B cell (primary cell): Measurements from ENCODE around the gene DCLK1. TPM values are rescaled to one million over a fixed set of nuclear protein-coding genes. Genes with fewer than 3 reads are reported as not detected.

ENCODE experiments used
- ATAC-seq: fragments of 200-7000 bp; cut with Tn5 transposase; one replicate; pipeline ENCODE4 v1.10.0; 2021; ENCODE audit warnings: low read depth, mild to moderate bottlenecking, moderate number of reproducible peaks, moderate library complexity
- CTCF ChIA-PET: fragments of 350-600 bp; sonication (Branson Sonifier 250); formaldehyde crosslinking; loops from one replicate; lab custom pipeline; 2021; ENCODE audit warnings: antibody characterized with exemption, inconsistent platforms; lab: Charles Lee
- POLR2A ChIA-PET: fragments of 350-600 bp; sonication (Branson Sonifier 250); formaldehyde crosslinking; loops from one replicate; lab custom pipeline; 2021; ENCODE audit warnings: antibody characterized with exemption; lab: Charles Lee
- DNase-seq: peaks from one replicate; pipeline ENCODE4 v3.0.0; 2013
- H2AFZ ChIP-seq: 2 replicates; pipeline ENCODE4 v1.6.1; 2012; ENCODE audit warnings: mild to moderate bottlenecking, low read depth, low read length; ENCODE audit not compliant: insufficient read depth, poor library complexity, severe bottlenecking
- H3K27ac ChIP-seq, 2 donors: 1 replicate in 1 of 2; 2 replicates in 1 of 2; pipeline ENCODE4 v1.5.1; 2012 to 2013; ENCODE audit warnings: low read length in 2 of 2, mild to moderate bottlenecking in 2 of 2, moderate library complexity in 1 of 2
- H3K27me3 ChIP-seq, 4 experiments: fragments of 200-600 bp in 1 of 4; sonication (generic) in 1 of 4; replicated peaks in 1 of 4; 1 replicate in 2 of 4; 2 replicates in 2 of 4; pipeline versions ENCODE4 v1.6.1 to v1.7.0; 2013 to 2016; ENCODE audit warnings: low read length in 3 of 4, mild to moderate bottlenecking in 2 of 4, mixed read lengths in 1 of 4, moderate library complexity in 1 of 4; ENCODE audit not compliant: insufficient read depth in 4 of 4, control insufficient read depth in 3 of 4; ENCODE audit errors: control extremely low read depth in 1 of 4
- H3K36me3 ChIP-seq, 2 experiments: replicated peaks in 1 of 2; 1 replicate in 1 of 2; 2 replicates in 1 of 2; pipeline versions ENCODE4 v1.6.1 to v1.7.1; 2013; ENCODE audit warnings: low read length in 1 of 2; ENCODE audit not compliant: insufficient read depth in 2 of 2, control insufficient read depth in 1 of 2; ENCODE audit errors: control extremely low read depth in 1 of 2, extremely low read depth in 1 of 2
- H3K4me1 ChIP-seq, 2 donors: fragments of 200-600 bp in 1 of 2; sonication (generic) in 1 of 2; 1 replicate in 1 of 2; 2 replicates in 1 of 2; pipeline versions ENCODE4 v1.5.1 to v1.6.1; 2013 to 2017; ENCODE audit warnings: low read length in 2 of 2; ENCODE audit not compliant: control insufficient read depth in 2 of 2, insufficient read depth in 2 of 2
- H3K4me2 ChIP-seq: replicated peaks from 2 replicates; pipeline ENCODE3; 2012; ENCODE audit warnings: mild to moderate bottlenecking, low read depth, low read length; ENCODE audit not compliant: poor library complexity, severe bottlenecking
- H3K4me3 ChIP-seq, 5 experiments: fragments of 200-600 bp in 1 of 5; sonication (generic) in 1 of 5; 1 replicate in 3 of 5; 2 replicates in 2 of 5; pipeline versions ENCODE4 v1.5.1 to v1.7.0; 2011 to 2016; ENCODE audit warnings: low read length in 4 of 5, mild to moderate bottlenecking in 4 of 5, low read depth in 2 of 5, control low read depth in 1 of 5, moderate library complexity in 1 of 5; ENCODE audit not compliant: insufficient read depth in 1 of 5; ENCODE audit errors: control extremely low read depth in 1 of 5, extremely low read depth in 1 of 5
- H3K79me2 ChIP-seq: fragments of 200-600 bp; sonication (generic); one replicate; pipeline ENCODE4 v1.6.0; 2016; ENCODE audit warnings: low read length; ENCODE audit not compliant: control insufficient read depth, insufficient read depth
- H3K9ac ChIP-seq: fragments of 200-600 bp; sonication (generic); 2 replicates; pipeline ENCODE4 v1.6.1; 2017; ENCODE audit warnings: mild to moderate bottlenecking, low read length, moderate library complexity
- H3K9me3 ChIP-seq, 3 donors: one replicate each; pipeline versions ENCODE4 v1.6.1 to v1.7.1; 2013; ENCODE audit warnings: low read length in 2 of 3; ENCODE audit not compliant: control insufficient read depth in 2 of 3, insufficient read depth in 1 of 3; ENCODE audit errors: control extremely low read depth in 1 of 3
- H4K20me1 ChIP-seq: 2 replicates; pipeline ENCODE4 v1.6.0; 2012; ENCODE audit warnings: mild to moderate bottlenecking, low read length; ENCODE audit not compliant: insufficient read depth, control insufficient read depth, poor library complexity, severe bottlenecking
- H3K27ac Mint-ChIP-seq: one replicate; pipeline ENCODE4 v1.8.0; 2021; ENCODE audit warnings: mixed read lengths
- H3K27me3 Mint-ChIP-seq: one replicate; pipeline ENCODE4 v1.8.0; 2021; ENCODE audit warnings: mixed read lengths
- H3K4me1 Mint-ChIP-seq: one replicate; pipeline ENCODE4 v1.8.0; 2021; ENCODE audit warnings: mixed read lengths
- H3K4me3 Mint-ChIP-seq: one replicate; pipeline ENCODE4 v1.8.0; 2021; ENCODE audit warnings: mixed read lengths
- H3K9me3 Mint-ChIP-seq: one replicate; pipeline ENCODE4 v1.8.0; 2022; ENCODE audit warnings: mixed read lengths; ENCODE audit not compliant: insufficient read depth
- EZH2 ChIP-seq: IDR thresholded peaks from 2 replicates; pipeline ENCODE4 v1.6.1; 2012; ENCODE audit warnings: borderline replicate concordance, low read depth, mild to moderate bottlenecking, moderate library complexity, low read length; ENCODE audit not compliant: insufficient read depth, poor library complexity, severe bottlenecking
- WGBS: methylation state at CpG from one replicate; pipeline ENCODE4 v1.1.5; 2013; ENCODE audit warnings: missing lambda C conversion rate; ENCODE audit not compliant: insufficient coverage; 5-methylcytosine and 5-hydroxymethylcytosine counted together
- intact Hi-C: fragments of 100-400 bp; cut with micrococcal nuclease; formaldehyde crosslinking; loops from one replicate; pipeline ENCODE4 v1.10.0; 2022
- polyA plus RNA-seq: library from polyadenylated mRNA; depleted of rRNA; stranded (reverse); fragments of >200 nt; gene quantifications from 2 replicates; pipeline ENCODE4 v1.2.3, GENCODE V29; 2012
- total RNA-seq, 2 donors: library from RNA; stranded (reverse); fragments of 120-200 nt in 1 of 2; gene quantifications; 1 replicate in 1 of 2; 2 replicates in 1 of 2; pipeline versions ENCODE4 v1.2.3 to v1.2.4, GENCODE V29; 2013 to 2022
- TF ChIP-seq, protein P1 (sequence below): fragments of 200-600 bp; IDR thresholded peaks from one replicate; pipeline ENCODE4 v1.8.0; 2022; ENCODE audit warnings: antibody characterized with exemption, mild to moderate bottlenecking

DCLK1 gene
- total and polyA plus RNA-seq, 2 donors (not counting 1 experiment from before 2014, with no cell fraction given) = not detected

DNA sequence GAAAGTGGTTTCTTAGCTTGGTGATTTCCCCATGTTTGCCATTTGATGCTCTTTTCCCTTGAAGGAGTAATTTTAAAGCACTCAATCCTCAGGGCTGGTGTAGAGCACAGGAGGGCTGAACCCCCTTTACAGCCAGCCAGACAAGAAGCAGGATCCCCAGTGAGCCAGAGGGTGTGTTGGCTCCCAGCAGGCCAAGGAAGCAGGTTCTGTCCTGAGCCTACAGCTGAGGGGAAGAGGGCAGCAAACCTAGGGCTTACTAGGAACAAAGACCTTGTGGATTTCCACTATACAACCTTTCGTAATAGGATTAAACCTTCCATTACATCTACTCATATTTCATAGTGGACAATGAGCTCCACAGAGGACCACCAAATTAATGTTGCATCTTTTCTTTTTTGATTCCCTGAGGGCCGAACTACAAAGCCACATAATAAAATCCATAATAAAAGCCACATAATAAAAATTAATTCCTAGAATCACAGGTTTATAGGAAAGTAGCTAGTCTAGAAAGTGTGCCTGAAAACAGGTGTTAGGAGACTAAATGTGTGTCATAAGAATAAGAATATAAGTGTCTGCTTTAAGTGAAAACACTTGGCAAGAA lies 300.2 kb downstream of the DCLK1 start:
- no peak for DNase-seq
- no peak overlapping the region for H2AFZ ChIP-seq
- no peak for TF ChIP-seq EZH2
- TF ChIP-seq, protein P1, sequence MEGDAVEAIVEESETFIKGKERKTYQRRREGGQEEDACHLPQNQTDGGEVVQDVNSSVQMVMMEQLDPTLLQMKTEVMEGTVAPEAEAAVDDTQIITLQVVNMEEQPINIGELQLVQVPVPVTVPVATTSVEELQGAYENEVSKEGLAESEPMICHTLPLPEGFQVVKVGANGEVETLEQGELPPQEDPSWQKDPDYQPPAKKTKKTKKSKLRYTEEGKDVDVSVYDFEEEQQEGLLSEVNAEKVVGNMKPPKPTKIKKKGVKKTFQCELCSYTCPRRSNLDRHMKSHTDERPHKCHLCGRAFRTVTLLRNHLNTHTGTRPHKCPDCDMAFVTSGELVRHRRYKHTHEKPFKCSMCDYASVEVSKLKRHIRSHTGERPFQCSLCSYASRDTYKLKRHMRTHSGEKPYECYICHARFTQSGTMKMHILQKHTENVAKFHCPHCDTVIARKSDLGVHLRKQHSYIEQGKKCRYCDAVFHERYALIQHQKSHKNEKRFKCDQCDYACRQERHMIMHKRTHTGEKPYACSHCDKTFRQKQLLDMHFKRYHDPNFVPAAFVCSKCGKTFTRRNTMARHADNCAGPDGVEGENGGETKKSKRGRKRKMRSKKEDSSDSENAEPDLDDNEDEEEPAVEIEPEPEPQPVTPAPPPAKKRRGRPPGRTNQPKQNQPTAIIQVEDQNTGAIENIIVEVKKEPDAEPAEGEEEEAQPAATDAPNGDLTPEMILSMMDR = no peak
- ChIA-PET CTCF (no interaction called here), POLR2A (no interaction called here)
- Mint-ChIP-seq H3K4me3 (no peak overlapping the region), H3K27me3 (no peaks in the 10 kb centered on the region), H3K27ac (no peak overlapping the region), H3K9me3 (no peaks in the 10 kb centered on the region), H3K4me1 (no peaks in the 10 kb centered on the region)
- no peaks in the 10 kb centered on the region for H3K79me2 ChIP-seq
- H4K20me1 ChIP-seq = no peaks in the 10 kb centered on the region
- H3K27ac ChIP-seq = no peak overlapping the region
- peaks cover 0 to 3% (median 0%) of the 10 kb centered on the region in 3 donors for H3K9me3 ChIP-seq
- intact Hi-C loops = no loop called here
- H3K4me1 ChIP-seq = no peaks in the 10 kb centered on the region
- no peak for ATAC-seq
- no CpG with 5 or more reads among the region's 2 CpGs for WGBS
- no peak overlapping the region for H3K4me2 ChIP-seq
- H3K27me3 ChIP-seq = no peaks in the 10 kb centered on the region
- H3K9ac ChIP-seq = no peak overlapping the region
- no peak overlapping the region for H3K4me3 ChIP-seq
- no peaks in the 10 kb centered on the region for H3K36me3 ChIP-seq

DNA sequence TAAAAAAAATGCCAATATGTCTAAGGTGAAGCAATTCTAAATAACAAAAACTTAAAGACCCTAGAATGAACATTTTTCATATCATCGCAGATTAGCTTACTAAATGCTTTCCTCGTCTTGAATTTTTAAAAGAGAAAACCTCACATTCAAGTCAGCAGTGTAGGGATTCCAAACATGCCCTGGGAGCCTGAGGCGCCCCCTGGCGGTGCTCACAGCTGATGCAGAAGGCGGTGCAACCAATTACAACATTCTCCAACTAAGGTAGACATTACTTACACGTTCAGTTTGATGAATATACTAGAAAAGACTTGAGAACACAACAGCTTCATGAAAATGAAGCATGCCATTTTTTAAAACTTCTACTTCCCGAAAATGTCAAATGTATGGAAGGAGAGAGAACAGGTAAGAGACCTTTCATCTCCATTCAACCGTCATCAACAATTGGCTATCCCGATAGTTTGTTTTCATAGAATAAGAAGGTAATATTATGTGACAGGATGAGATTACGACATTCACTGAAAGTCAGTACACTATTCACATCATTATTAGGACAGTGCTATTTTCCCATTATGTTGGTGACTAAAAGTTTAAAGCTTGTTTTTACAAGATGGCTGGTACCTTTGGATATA lies 304.4 kb downstream of the DCLK1 start:
- intact Hi-C loops = no loop called here
- DNase-seq (no peak), ATAC-seq (no peak)
- Mint-ChIP-seq H3K27me3 (no peaks in the 10 kb centered on the region), H3K9me3 (no peaks in the 10 kb centered on the region), H3K4me3 (no peak overlapping the region), H3K4me1 (no peaks in the 10 kb centered on the region), H3K27ac (no peak overlapping the region)
- ChIA-PET CTCF (no interaction called here), POLR2A (no interaction called here)
- no peak overlapping the region for H3K4me3 ChIP-seq
- no peaks in the 10 kb centered on the region for H4K20me1 ChIP-seq
- H3K27ac ChIP-seq = no peak overlapping the region
- no peaks in the 10 kb centered on the region for H3K27me3 ChIP-seq
- H3K9ac ChIP-seq = no peak overlapping the region
- H3K4me1 ChIP-seq = no peaks in the 10 kb centered on the region
- H3K9me3 ChIP-seq = peaks cover 0 to 5% (median 0%) of the 10 kb centered on the region in 3 donors
- H2AFZ ChIP-seq = no peak overlapping the region
- no peak for TF ChIP-seq EZH2
- TF ChIP-seq, protein P1 = no peak
- 50% methylated on average over 2 of the region's 10 CpGs for WGBS
- H3K36me3 ChIP-seq = no peaks in the 10 kb centered on the region
- H3K4me2 ChIP-seq = no peak overlapping the region
- no peaks in the 10 kb centered on the region for H3K79me2 ChIP-seq
